OCI-LY3 (cell line): ENCODE results near the gene PARD3B.

ENCODE experiments used
- H2AFZ ChIP-seq: fragments of 200-600, 300-600 bp; shearing (Covaris generic); 2 replicates; pipeline ENCODE4 v1.6.0; 2014; ENCODE audit warnings: antibody characterized with exemption, low read depth, low read length
- H3K27ac ChIP-seq: fragments of 200-600, 300-600 bp; sonication (generic); 2 replicates; pipeline ENCODE4 v1.5.1; 2014; ENCODE audit warnings: mild to moderate bottlenecking, low read length, moderate library complexity, mixed read lengths
- H3K27me3 ChIP-seq: fragments of 200-600, 300-600 bp; sonication (generic); 2 replicates; pipeline ENCODE4 v1.6.1; 2014; ENCODE audit warnings: low read depth, low read length, mixed read lengths
- H3K36me3 ChIP-seq: fragments of 200-600, 300-600 bp; sonication (generic); replicated peaks from 2 replicates; pipeline ENCODE3; 2014; ENCODE audit warnings: low read depth, low read length, mixed read lengths
- H3K4me1 ChIP-seq: fragments of 300-600, 200-600 bp; sonication (generic); 2 replicates; pipeline ENCODE4 v1.6.1; 2014; ENCODE audit warnings: low read length, mixed read lengths
- H3K4me2 ChIP-seq: fragments of 200-600, 300-600 bp; sonication (generic); 2 replicates; pipeline ENCODE4 v1.6.1; 2014; ENCODE audit warnings: low read length, mixed read lengths
- H3K4me3 ChIP-seq: fragments of 300-600, 200-600 bp; sonication (generic); 2 replicates; pipeline ENCODE4 v1.5.1; 2014; ENCODE audit warnings: antibody characterized with exemption, mild to moderate bottlenecking, low read length, moderate library complexity
- H3K79me2 ChIP-seq: fragments of 300-600, 200-600 bp; shearing (Covaris generic); 2 replicates; pipeline ENCODE4 v1.6.1; 2014; ENCODE audit warnings: mild to moderate bottlenecking, low read length, mixed read lengths
- H3K9ac ChIP-seq: fragments of 300-600, 200-600 bp; shearing (Covaris generic); 2 replicates; pipeline ENCODE4 v1.6.0; 2014; ENCODE audit warnings: mild to moderate bottlenecking, low read length, moderate library complexity
- H3K9me3 ChIP-seq: fragments of 200-600, 300-600 bp; shearing (Covaris generic); 2 replicates; pipeline ENCODE4 v1.6.1; 2014; ENCODE audit warnings: low read length, mixed read lengths; ENCODE audit not compliant: insufficient read depth
- H4K20me1 ChIP-seq: fragments of 200-600, 300-600 bp; sonication (generic); 2 replicates; pipeline ENCODE4 v1.6.1; 2016; ENCODE audit warnings: low read length, mixed read lengths; ENCODE audit not compliant: insufficient read depth
- CTCF ChIP-seq: fragments of 200-600, 300-600 bp; sonication (generic); IDR thresholded peaks from 2 replicates; pipeline ENCODE4 v1.5.1; 2014; ENCODE audit warnings: antibody characterized with exemption, low read length, low read depth
- EZH2phosphoT487 ChIP-seq: fragments of 200-600 bp; shearing (Covaris generic); IDR thresholded peaks from 2 replicates; pipeline ENCODE4 v1.6.1; 2018; ENCODE audit warnings: antibody characterized with exemption, mixed run types, low read depth

The PARD3B gene

GRCh38 chr2:204655101-204655500 is 109.8 kb downstream of the PARD3B start:
- no peak overlapping the region for H3K4me2 ChIP-seq
- H3K27me3 ChIP-seq = no peaks in the 10 kb centered on the region
- H3K4me1 ChIP-seq = peaks cover 9% of the 10 kb centered on the region
- no peak overlapping the region for H3K9ac ChIP-seq
- TF ChIP-seq CTCF = no peak
- no peak for TF ChIP-seq EZH2phosphoT487
- H3K27ac ChIP-seq = no peak overlapping the region
- no peaks in the 10 kb centered on the region for H3K9me3 ChIP-seq
- H2AFZ ChIP-seq = no peak overlapping the region
- H3K36me3 ChIP-seq = no peaks in the 10 kb centered on the region
- no peak overlapping the region for H3K4me3 ChIP-seq
- H3K79me2 ChIP-seq = no peaks in the 10 kb centered on the region
- no peaks in the 10 kb centered on the region for H4K20me1 ChIP-seq

DNA sequence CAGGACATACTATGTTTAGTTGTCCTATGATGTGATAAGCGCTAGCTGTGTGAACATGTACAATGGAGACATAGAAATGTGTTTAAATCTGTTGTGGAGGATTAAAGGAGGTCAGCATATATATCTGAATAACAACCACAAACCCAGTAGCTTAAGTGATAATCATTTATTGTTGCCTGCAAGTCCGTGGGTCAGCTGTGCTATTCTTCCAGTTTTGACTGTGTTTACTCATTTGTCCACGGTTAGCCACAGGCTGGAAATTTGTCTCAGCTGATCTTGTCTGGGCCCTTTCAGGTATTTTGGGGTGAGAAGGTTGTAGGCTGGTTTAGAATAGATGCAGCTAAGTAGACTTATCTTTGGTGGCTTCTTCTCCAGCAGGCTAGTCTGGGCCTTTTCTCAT is 110.4 kb downstream of the PARD3B start:
- Histone ChIP-seq H3K27ac (no peak overlapping the region), H3K9ac (no peak overlapping the region), H3K9me3 (no peaks in the 10 kb centered on the region), H3K27me3 (no peaks in the 10 kb centered on the region), H3K4me1 (peaks cover 9% of the 10 kb centered on the region), H2AFZ (no peak overlapping the region), H4K20me1 (no peaks in the 10 kb centered on the region), H3K4me2 (no peak overlapping the region), H3K4me3 (no peak overlapping the region), H3K36me3 (no peaks in the 10 kb centered on the region), H3K79me2 (no peaks in the 10 kb centered on the region)
- no peak for TF ChIP-seq EZH2phosphoT487
- no peak for TF ChIP-seq CTCF

- no peak overlapping the region for H3K4me2 ChIP-seq
- no peak overlapping the region for H3K9ac ChIP-seq
- peaks cover 9% of the 10 kb centered on the region for H3K4me1 ChIP-seq
- TF ChIP-seq CTCF (no peak), EZH2phosphoT487 (no peak)
- no peaks in the 10 kb centered on the region for H4K20me1 ChIP-seq
- no peaks in the 10 kb centered on the region for H3K9me3 ChIP-seq
- no peak overlapping the region for H3K27ac ChIP-seq
- no peaks in the 10 kb centered on the region for H3K79me2 ChIP-seq
- H3K27me3 ChIP-seq = no peaks in the 10 kb centered on the region
- no peaks in the 10 kb centered on the region for H3K36me3 ChIP-seq
- H2AFZ ChIP-seq = no peak overlapping the region
- H3K4me3 ChIP-seq = no peak overlapping the region
Observed at GRCh38 chr2:204657024-204657423, 111.7 kb downstream of the PARD3B start.

DNA sequence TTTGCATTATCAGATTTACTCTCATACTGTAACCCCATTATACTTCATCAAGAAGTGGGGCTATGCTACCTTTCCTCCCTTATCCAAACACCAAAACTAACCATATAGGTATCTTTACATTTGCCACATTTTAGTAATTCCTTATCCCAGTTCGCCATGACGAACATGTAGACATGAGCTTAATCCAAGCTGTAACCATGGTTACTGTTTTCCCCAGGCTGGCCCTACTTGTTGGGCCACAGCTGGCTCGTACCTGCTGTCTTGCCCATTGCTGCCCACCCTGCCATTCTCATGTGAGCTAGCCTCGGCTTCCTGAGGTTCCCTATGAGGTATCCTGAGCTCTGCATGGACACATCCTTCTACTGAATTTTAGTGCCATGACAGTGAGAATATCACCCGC is 117.7 kb downstream of the PARD3B start:
- no peaks in the 10 kb centered on the region for H3K9me3 ChIP-seq
- H3K4me2 ChIP-seq = no peak overlapping the region
- H3K27ac ChIP-seq = no peak overlapping the region
- no peak overlapping the region for H3K4me3 ChIP-seq
- no peak overlapping the region for H2AFZ ChIP-seq
- H4K20me1 ChIP-seq = no peaks in the 10 kb centered on the region
- H3K27me3 ChIP-seq = no peaks in the 10 kb centered on the region
- no peaks in the 10 kb centered on the region for H3K4me1 ChIP-seq
- H3K79me2 ChIP-seq = no peaks in the 10 kb centered on the region
- TF ChIP-seq CTCF = no peak
- TF ChIP-seq EZH2phosphoT487 = no peak
- no peaks in the 10 kb centered on the region for H3K36me3 ChIP-seq
- no peak overlapping the region for H3K9ac ChIP-seq
